Heart left ventricle (tissue), 16 donors: Measurements from ENCODE around the gene KCNK1. TPM values are rescaled to one million over a fixed set of nuclear protein-coding genes. Genes with fewer than 3 reads are reported as not detected.

ENCODE experiments used
- ATAC-seq, 4 donors: fragments of 200-7000 bp; cut with Tn5 transposase; one replicate each; pipeline ENCODE4 v1.9.1; 2020 to 2022; ENCODE audit warnings: moderate library complexity in 4 of 4, mild to moderate bottlenecking in 3 of 4, moderate number of reproducible peaks in 1 of 4
- DNase-seq, 5 donors: peaks; one replicate each; pipeline ENCODE4 v3.0.0-alpha.2; 2020
- H3K27ac ChIP-seq, 12 donors: fragments of 200-600 bp; sonication (generic) in 4 of 12; one replicate each; pipeline versions ENCODE4 v1.5.0 to v1.8.0; 2016 to 2022; ENCODE audit warnings: mild to moderate bottlenecking in 2 of 12
- H3K27me3 ChIP-seq, 9 donors: fragments of 200-600 bp; sonication (generic) in 2 of 9; one replicate each; pipeline versions ENCODE4 v1.5.1 to v1.8.0; 2016 to 2022; ENCODE audit warnings: mild to moderate bottlenecking in 3 of 9
- H3K36me3 ChIP-seq, 9 donors: fragments of 200-600 bp; sonication (generic) in 2 of 9; one replicate each; pipeline versions ENCODE4 v1.5.0 to v1.8.0; 2018 to 2022; ENCODE audit warnings: mild to moderate bottlenecking in 2 of 9
- H3K4me1 ChIP-seq, 12 donors: fragments of 200-600 bp; sonication (generic) in 4 of 12; one replicate each; pipeline versions ENCODE4 v1.5.0 to v1.8.0; 2016 to 2022; ENCODE audit warnings: mild to moderate bottlenecking in 3 of 12
- H3K4me3 ChIP-seq, 12 donors: fragments of 200-600 bp; sonication (generic) in 4 of 12; one replicate each; pipeline versions ENCODE4 v1.5.0 to v1.8.0; 2017 to 2022; ENCODE audit warnings: mild to moderate bottlenecking in 9 of 12, moderate library complexity in 4 of 12
- H3K9me3 ChIP-seq, 12 donors: fragments of 200-600 bp; sonication (generic) in 4 of 12; one replicate each; pipeline versions ENCODE4 v1.5.0 to v1.8.0; 2016 to 2022; ENCODE audit warnings: mild to moderate bottlenecking in 1 of 12
- POLR2A ChIP-seq, 2 donors: fragments of 450-650 bp; IDR thresholded peaks; one replicate each; pipeline ENCODE4 v1.6.1; 2017; ENCODE audit warnings: antibody characterized with exemption in 2 of 2, mild to moderate bottlenecking in 2 of 2, moderate library complexity in 2 of 2
- WGBS, 4 donors: extraction: QIAGEN DNeasy Blood & Tissue Kit in 2 of 4; methylation state at CpG; one replicate each; pipeline versions ENCODE4 v1.1.5 to v1.1.7; 2013 to 2018; 5-methylcytosine and 5-hydroxymethylcytosine counted together
- intact Hi-C, 10 donors: fragments of 100-400 bp; cut with DNase I; formaldehyde crosslinking; loops; one replicate each; pipeline versions ENCODE4 v1.11.1 to v1.14.2; 2022
- polyA plus RNA-seq, 2 donors: library from polyadenylated mRNA; stranded (reverse); fragments of 200-250 nt; gene quantifications; one replicate each; pipeline ENCODE4 v1.2.3, GENCODE V29; 2013
- total RNA-seq, 9 donors: library from RNA; depleted of rRNA in 2 of 9; stranded (reverse); fragments of >200 nt in 2 of 9; fragmentation: NEBNext Ultra II Directional in 3 of 9; extraction: Animal tissue kit (Norgen Biotek cat#: 25700) in 3 of 9; gene quantifications; one replicate each; pipeline versions ENCODE4 v1.1.0 to v1.2.4, GENCODE V29; 2016 to 2023
- TF ChIP-seq, protein P1 (sequence below), 12 donors: fragments of 200-600 bp; sonication (generic) in 4 of 12; IDR thresholded peaks; one replicate each; pipeline versions ENCODE4 v1.5.0 to v1.8.0; 2018 to 2022; ENCODE audit warnings: antibody characterized with exemption in 12 of 12, mild to moderate bottlenecking in 5 of 12
- donor health status: ischemic (EF 13 %, LVEDD 7.1; RV severe dilation, severe dysfunction).
- donor health status: healthy with polysubstance abuse.
- donor health status: DM: no; HTN: yes; CAD: no.
- donor health status: DM: no; HTN: no; CAD: no.
- donor health status: ischemic (EF 25% LVEDD 6.9; RV normal size, moderate dysfunction).
- donor health status: ischemic (EF 25% LVEDD 5.7; RV mildly dilated, moderate dysfunction).
- donor health status: healthy.
- donor health status: DM: yes; HTN: yes; CAD: no.
- donor health status: ischemic (EF 35%, LVEDD 5.7; RV mildly dilated, moderate dysfunction).
- donor health status: nonischemic (EF 11% LVEDD 7.7; RV severe dilation, severe dysfunction).
- donor health status: DM: yes; HTN: yes; CAD: no.
- donor health status: PGD.
- donor health status: ischemic (EF 29% LVEDD 5.4; RV normal size, mild dysfunction).
- donor health status: nonischemic (EF 23%, LVEDD 6.1; RV moderate dilation, normal function).

The KCNK1 gene
- total and polyA plus RNA-seq, 11 donors, result 5.9 to 28.3 (median 10.5) TPM

DNA sequence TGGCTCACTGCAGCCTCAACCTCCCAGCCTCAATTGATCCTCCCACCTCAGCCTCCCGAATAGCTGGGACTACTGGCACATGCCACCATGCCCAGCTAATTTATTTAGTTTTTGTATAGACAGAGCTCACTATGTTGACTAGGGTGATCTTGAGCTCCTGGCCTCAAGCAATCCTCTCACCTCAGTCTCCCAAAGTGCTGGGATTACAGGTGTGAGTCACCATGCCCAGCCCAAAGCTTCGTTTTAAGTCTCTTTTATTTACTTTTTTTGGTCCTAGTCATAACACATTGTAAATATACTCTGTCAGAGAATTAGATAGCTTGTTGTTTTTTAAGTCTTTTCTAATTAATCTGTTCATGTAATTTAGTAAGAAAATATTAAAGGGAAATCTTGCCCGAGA, 42.8 kb downstream of the KCNK1 start:
- Histone ChIP-seq H3K36me3 (no peaks in the 10 kb centered on the region), H3K4me1 (no peaks in the 10 kb centered on the region), H3K27me3 (no peaks in the 10 kb centered on the region), H3K9me3 (no peaks in the 10 kb centered on the region), H3K4me3 (no peak overlapping the region), H3K27ac (no peak overlapping the region)
- intact Hi-C loops, result no loop called here
- ATAC-seq, result no peak
- no peak for DNase-seq
- 88 to 96% (median 94%) methylated on average over 3 of the region's 3 CpGs for WGBS, 4 donors
- TF ChIP-seq, protein P1, sequence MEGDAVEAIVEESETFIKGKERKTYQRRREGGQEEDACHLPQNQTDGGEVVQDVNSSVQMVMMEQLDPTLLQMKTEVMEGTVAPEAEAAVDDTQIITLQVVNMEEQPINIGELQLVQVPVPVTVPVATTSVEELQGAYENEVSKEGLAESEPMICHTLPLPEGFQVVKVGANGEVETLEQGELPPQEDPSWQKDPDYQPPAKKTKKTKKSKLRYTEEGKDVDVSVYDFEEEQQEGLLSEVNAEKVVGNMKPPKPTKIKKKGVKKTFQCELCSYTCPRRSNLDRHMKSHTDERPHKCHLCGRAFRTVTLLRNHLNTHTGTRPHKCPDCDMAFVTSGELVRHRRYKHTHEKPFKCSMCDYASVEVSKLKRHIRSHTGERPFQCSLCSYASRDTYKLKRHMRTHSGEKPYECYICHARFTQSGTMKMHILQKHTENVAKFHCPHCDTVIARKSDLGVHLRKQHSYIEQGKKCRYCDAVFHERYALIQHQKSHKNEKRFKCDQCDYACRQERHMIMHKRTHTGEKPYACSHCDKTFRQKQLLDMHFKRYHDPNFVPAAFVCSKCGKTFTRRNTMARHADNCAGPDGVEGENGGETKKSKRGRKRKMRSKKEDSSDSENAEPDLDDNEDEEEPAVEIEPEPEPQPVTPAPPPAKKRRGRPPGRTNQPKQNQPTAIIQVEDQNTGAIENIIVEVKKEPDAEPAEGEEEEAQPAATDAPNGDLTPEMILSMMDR (IDR thresholded peaks at IDR 0.05), result no peak
- TF ChIP-seq POLR2A (IDR thresholded peaks at IDR 0.05), result no peak

DNA sequence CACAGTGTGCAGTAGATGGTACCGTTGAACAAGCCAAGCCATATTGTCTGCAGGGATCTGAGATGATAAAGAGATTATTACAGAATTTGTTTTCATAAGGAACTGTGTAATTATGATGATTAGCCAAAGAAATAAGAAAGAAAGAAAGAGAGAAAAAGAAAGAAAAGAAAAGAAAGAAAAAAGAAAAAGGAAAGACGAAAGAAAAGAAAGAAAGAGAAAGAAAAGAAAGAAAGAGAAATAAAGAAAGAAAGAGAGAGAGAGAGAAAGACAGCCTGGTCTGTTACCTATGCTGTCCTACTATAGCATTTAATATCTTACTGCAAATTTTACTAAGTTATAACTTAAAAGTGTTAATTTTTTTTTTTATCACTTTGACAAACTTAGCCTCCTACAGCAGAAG, 43.6 kb downstream of the KCNK1 start:
- ATAC-seq (no peak), DNase-seq (no peak)
- Histone ChIP-seq H3K4me3 (no peak overlapping the region), H3K36me3 (no peaks in the 10 kb centered on the region), H3K27ac (no peak overlapping the region), H3K27me3 (no peaks in the 10 kb centered on the region), H3K9me3 (no peaks in the 10 kb centered on the region), H3K4me1 (no peaks in the 10 kb centered on the region)
- no peak for TF ChIP-seq POLR2A (IDR thresholded peaks at IDR 0.05)
- TF ChIP-seq, protein P1 (IDR thresholded peaks at IDR 0.05), result no peak
- intact Hi-C loops, result no loop called here
- 79 to 92% (median 88%) methylated on average over 2 of the region's 2 CpGs for WGBS, 4 donors

DNA sequence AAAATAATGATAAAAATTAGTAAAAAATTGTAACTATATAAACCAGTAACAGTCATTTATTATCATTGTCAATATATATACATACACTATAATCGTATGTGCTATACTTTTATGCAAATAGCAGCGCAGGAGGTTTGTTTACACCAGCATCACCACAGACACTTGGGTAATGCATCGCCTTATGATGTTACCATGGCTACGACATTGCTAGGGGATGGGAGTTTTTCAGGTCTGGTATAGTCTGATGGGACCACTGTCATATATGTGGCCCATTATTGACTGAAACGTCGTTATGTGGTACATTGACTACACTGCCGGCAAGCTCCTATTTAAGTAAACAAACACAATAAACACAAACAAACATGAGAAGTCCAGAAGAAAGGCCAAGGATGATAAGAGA, 45.6 kb downstream of the KCNK1 start:
- DNase-seq (no peak), ATAC-seq (no peak)
- peaks cover 0 to 7% (median 1%) of the 10 kb centered on the region in 12 donors for H3K4me1 ChIP-seq
- TF ChIP-seq POLR2A (IDR thresholded peaks at IDR 0.05), result no peak
- TF ChIP-seq, protein P1 (IDR thresholded peaks at IDR 0.05), result no peak
- 91 to 96% (median 94%) methylated on average over 7 of the region's 7 CpGs for WGBS, 4 donors
- intact Hi-C loops, result no loop called here
- no peak overlapping the region for H3K27ac ChIP-seq
- H3K36me3 ChIP-seq, result no peaks in the 10 kb centered on the region
- H3K4me3 ChIP-seq, result no peak overlapping the region
- H3K27me3 ChIP-seq, result no peaks in the 10 kb centered on the region
- no peaks in the 10 kb centered on the region for H3K9me3 ChIP-seq

DNA sequence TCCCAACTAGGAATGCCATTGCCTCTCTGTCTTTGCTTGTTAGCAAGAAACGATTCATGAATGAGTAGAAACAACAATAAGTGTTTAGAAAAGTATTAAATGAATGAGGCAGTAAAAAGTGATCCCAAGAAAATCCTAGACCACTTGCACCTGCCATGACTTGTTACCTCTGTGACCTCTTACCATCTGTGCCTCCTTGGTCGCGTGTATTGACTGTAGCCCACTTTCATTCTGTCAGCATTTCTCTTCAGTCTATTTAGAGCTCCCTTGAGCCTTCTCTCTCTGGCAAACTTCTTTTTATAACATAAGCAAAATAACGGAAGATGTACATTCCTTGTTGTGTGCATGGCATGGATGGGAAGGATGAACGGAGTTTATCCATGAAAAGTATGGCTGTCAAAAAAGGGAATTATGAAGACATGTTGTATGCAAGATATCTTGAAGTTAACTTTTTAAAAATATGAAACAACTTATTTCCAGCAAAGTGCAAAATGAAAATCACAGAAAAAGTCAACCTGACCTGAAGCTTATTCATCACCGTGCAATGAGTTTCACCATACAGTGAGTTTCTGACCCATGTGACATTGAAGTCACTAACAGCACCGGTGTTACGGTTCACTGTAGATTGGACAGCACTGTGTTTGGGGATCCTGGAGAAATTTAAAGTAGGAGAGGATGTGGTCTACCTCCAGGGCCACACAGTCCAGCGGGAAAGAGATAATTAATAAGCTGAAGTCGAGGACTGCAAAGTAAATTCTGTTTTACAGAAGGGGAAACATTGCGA, 47.7 kb downstream of the KCNK1 start:
- TF ChIP-seq POLR2A (IDR thresholded peaks at IDR 0.05), result no peak
- TF ChIP-seq, protein P1 (IDR thresholded peaks at IDR 0.05), result no peak
- Histone ChIP-seq H3K4me3 (no peak overlapping the region), H3K4me1 (peaks cover 0 to 21% (median 4%) of the 10 kb centered on the region in 12 donors), H3K27ac (no peak overlapping the region), H3K9me3 (no peaks in the 10 kb centered on the region), H3K27me3 (no peaks in the 10 kb centered on the region), H3K36me3 (no peaks in the 10 kb centered on the region)
- 90 to 95% (median 93%) methylated on average over 11 of the region's 11 CpGs for WGBS, 4 donors
- intact Hi-C loops, result no loop called here
- DNase-seq (no peak), ATAC-seq (no peak)
